ENCODE results near the gene NKTR. TPM values are rescaled to one million over a fixed set of nuclear protein-coding genes. Genes with fewer than 3 reads are reported as not detected.

Gene NKTR
- total and polyA plus RNA-seq, 2 of the 13 experiments (the other 11 are each of a cell fraction or from before 2014, with no cell fraction given) = 41.3 to 59.6 TPM

GRCh38 chr3:42696356-42697288, 96.1 kb downstream of the NKTR start:
- Histone ChIP-seq H3K4me3 (replicated peaks in 1 of 3; ENCODE audit: insufficient read depth in 1 of 3, low read depth in 2 of 3, low read length in 3 of 3) (no peak overlapping the region), H3K27ac (ENCODE audit: extremely low read length, insufficient read depth, low read length) (no peak overlapping the region), H3K4me1 (ENCODE audit: insufficient read depth, low read length) (no peaks in the 10 kb centered on the region), H3K36me3 (replicated peaks in 1 of 2; ENCODE audit: control insufficient read depth in 1 of 2, insufficient read depth in 2 of 2, low read length in 2 of 2) (no peaks in the 10 kb centered on the region), H3K4me2 (ENCODE audit: low read depth, low read length) (no peak overlapping the region), H4K20me1 (ENCODE audit: insufficient read depth, low read length) (no peaks in the 10 kb centered on the region), H3K79me2 (ENCODE audit: insufficient read depth, low read length) (no peaks in the 10 kb centered on the region), H3K27me3 (ENCODE audit: control insufficient read depth in 1 of 2, insufficient read depth in 2 of 2, low read length in 2 of 2) (peaks cover 6 to 27% of the 10 kb centered on the region in 2 experiments; a peak in 4 of 5 replicates), H2AFZ (ENCODE audit: low read length) (no peak overlapping the region), H3K9ac (ENCODE audit: insufficient read depth, low read depth, low read length) (no peak overlapping the region), H3K9me3 (ENCODE audit: low read length) (no peaks in the 10 kb centered on the region)
- FAIRE-seq = no peak
- no TSS peak for BruUV-seq (replicated peaks)
- WGBS (ENCODE audit: low lambda C conversion rate) = 38% methylated on average over 14 of the region's 19 CpGs
- ChIA-PET POLR2A (no interaction called here), CTCF (ENCODE audit: low intra/inter-chr PET ratio, low total read pairs) (no interaction called here)
- intact Hi-C loops (cut with micrococcal nuclease; ENCODE audit: unreplicated experiment) (no loop called here), in situ Hi-C loops (cut with HindIII; ENCODE audit: extremely low pct_ligation_motif_present, low pct_unique_long_range_greater_than_20kb) (no loop called here)
- DNase-seq (ENCODE audit: low spot score) = no peak
- no peak for TF ChIP-seq PHF5A (CRISPR knock-in tag; IDR thresholded peaks at IDR 0.05; ENCODE audit: low read depth, unreplicated experiment)
- no peak for TF ChIP-seq JDP2 (CRISPR knock-in tag; IDR thresholded peaks at IDR 0.05; ENCODE audit: borderline replicate concordance)
- no peak for TF ChIP-seq KMT2A (CRISPR knock-in tag; IDR thresholded peaks at IDR 0.05)
- TF ChIP-seq ZFX (CRISPR knock-in tag; IDR thresholded peaks at IDR 0.05; ENCODE audit: low read depth) = no peak
- no peak for TF ChIP-seq PRDM10 (CRISPR knock-in tag; IDR thresholded peaks at IDR 0.05; ENCODE audit: low read depth)
- TF ChIP-seq ZNF296 (CRISPR knock-in tag; conservative IDR thresholded peaks at IDR 0.05) = no peak
- no peak for ATAC-seq
